ENCODE results near the gene UGT2B15. TPM values are rescaled to one million over a fixed set of nuclear protein-coding genes. Genes with fewer than 3 reads are reported as not detected.

UGT2B15 gene
- total RNA-seq, 1 donor from 2014 or later, result not detected

DNA sequence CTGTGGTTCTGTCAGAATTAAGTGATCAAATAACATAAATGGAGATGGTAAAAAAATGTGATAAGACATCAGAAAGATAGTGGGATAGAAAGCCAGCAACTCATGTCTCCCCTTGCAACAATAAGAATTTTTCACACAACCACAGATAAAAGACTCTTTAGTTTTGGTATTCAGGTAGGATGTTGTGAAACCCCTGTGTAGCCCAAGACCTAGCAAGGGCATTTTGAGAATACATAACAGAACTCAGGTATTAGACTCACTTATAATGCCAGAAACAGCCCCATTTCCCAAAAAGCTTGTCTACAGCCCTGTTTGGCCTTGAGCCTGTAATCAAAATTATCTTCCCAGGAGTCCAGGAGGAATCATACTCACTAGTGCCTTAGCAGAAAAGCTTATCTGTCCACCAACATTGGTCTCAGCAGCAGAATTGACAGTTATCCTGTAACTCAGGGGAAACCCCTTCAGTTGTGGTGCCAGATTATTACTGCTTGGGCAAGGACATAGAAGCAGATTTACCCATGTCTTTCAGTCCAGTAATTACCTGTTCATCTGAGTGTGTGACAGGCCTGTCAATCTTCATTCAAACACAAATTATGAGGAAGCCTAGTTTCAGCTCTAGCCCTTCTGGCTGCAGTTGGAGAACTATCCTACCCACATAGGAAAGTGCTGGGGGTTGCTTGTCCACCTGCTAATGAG is 53.3 kb downstream of the UGT2B15 start:
- H3K4me1 Mint-ChIP-seq (ENCODE audit: low read depth), result no peaks in the 10 kb centered on the region
- H3K36me3 Mint-ChIP-seq (ENCODE audit: low read depth), result no peaks in the 10 kb centered on the region
- no peaks in the 10 kb centered on the region for H3K9me3 Mint-ChIP-seq (ENCODE audit: low read depth)
- H3K27me3 Mint-ChIP-seq (ENCODE audit: low read depth), result no peaks in the 10 kb centered on the region
- H3K27ac Mint-ChIP-seq (ENCODE audit: unreplicated experiment), result no peak overlapping the region
- no peak for DNase-seq (ENCODE audit: low spot score)
- no peak for TF ChIP-seq CTCF (IDR thresholded peaks at IDR 0.05)
- H3K4me3 Mint-ChIP-seq (ENCODE audit: unreplicated experiment), result no peak overlapping the region

DNA sequence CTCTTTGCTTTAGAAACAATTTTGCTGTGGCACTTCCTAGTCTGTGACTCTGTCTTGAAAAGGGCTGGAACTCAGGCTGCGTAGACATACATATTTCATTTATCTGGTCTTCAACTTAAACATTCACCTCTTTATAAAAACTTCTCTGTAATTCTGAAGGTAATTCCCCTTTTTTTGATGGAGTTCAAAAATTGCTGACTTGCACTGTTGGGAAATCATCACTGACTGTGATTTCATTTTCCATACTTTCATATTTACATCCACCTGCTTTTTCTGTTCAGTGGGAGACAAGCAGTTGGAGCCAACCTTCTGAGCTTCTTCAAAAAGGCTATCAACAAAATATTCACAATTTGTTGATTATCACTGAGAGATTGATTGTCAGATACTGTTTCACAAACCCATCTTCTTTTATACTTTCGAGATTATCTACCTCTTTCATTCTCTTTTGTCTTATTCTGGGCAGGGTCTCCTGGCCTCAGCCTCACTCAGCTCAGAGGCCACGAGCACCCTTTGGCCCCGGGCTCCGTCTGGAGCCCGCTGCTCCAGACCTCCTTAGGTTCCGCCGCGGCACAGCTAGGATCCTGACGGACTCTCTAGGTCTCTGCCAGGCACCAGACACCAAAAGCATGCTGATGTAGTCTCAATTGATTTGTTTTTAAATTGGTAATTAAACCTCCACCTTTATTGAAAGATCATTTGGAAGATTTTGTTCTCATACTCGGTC is 54.6 kb downstream of the UGT2B15 start:
- Mint-ChIP-seq H3K9me3 (ENCODE audit: low read depth) (no peaks in the 10 kb centered on the region), H3K36me3 (ENCODE audit: low read depth) (no peaks in the 10 kb centered on the region)
- no peak for DNase-seq (ENCODE audit: low spot score)

GRCh38 chr4:68613752-68614151 is 56.7 kb downstream of the UGT2B15 start:
- DNase-seq (ENCODE audit: low spot score), result no peak
- Mint-ChIP-seq H3K27ac (ENCODE audit: unreplicated experiment) (no peak overlapping the region), H3K9me3 (ENCODE audit: low read depth) (no peaks in the 10 kb centered on the region), H3K36me3 (ENCODE audit: low read depth) (no peaks in the 10 kb centered on the region), H3K4me1 (ENCODE audit: low read depth) (no peaks in the 10 kb centered on the region), H3K27me3 (ENCODE audit: low read depth) (peaks cover 5% of the 10 kb centered on the region), H3K4me3 (ENCODE audit: unreplicated experiment) (no peak overlapping the region)
- no peak for TF ChIP-seq CTCF (IDR thresholded peaks at IDR 0.05)

More for the DNA sequence above, 54.6 kb downstream of the UGT2B15 start:
- no peak overlapping the region for H3K4me3 Mint-ChIP-seq (ENCODE audit: unreplicated experiment)
- no peaks in the 10 kb centered on the region for H3K4me1 Mint-ChIP-seq (ENCODE audit: low read depth)
- no peaks in the 10 kb centered on the region for H3K27me3 Mint-ChIP-seq (ENCODE audit: low read depth)
- no peak overlapping the region for H3K27ac Mint-ChIP-seq (ENCODE audit: unreplicated experiment)
- no peak for TF ChIP-seq CTCF (IDR thresholded peaks at IDR 0.05)

DNA sequence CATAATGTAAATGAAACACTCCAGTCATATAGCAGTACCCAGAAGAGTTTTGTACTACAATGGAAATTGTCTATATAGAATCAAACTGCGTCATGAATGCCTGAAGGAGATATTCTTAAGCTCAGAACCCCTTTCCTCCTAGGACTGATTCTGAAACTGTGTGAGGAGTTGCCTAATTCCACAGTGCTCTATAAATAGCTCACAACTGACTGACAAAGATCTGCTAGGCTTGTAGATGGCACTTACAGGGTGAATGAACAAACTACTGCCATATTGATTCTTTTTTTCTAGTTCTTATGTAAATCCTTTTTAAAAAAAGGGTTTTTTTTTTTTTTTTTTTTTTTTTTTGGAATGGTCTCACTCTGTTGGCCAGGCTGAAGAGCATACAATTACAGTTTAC is 64.2 kb downstream of the UGT2B15 start:
- no peaks in the 10 kb centered on the region for H3K36me3 Mint-ChIP-seq (ENCODE audit: low read depth)
- no peak for TF ChIP-seq CTCF (IDR thresholded peaks at IDR 0.05)
- H3K27ac Mint-ChIP-seq (ENCODE audit: unreplicated experiment), result no peak overlapping the region
- H3K4me3 Mint-ChIP-seq (ENCODE audit: unreplicated experiment), result no peak overlapping the region
- H3K4me1 Mint-ChIP-seq (ENCODE audit: low read depth), result no peaks in the 10 kb centered on the region
- no peak for DNase-seq (ENCODE audit: low spot score)
- no peaks in the 10 kb centered on the region for H3K9me3 Mint-ChIP-seq (ENCODE audit: low read depth)
- H3K27me3 Mint-ChIP-seq (ENCODE audit: low read depth), result peaks cover 5% of the 10 kb centered on the region

- no peaks in the 10 kb centered on the region for H3K27me3 Mint-ChIP-seq (ENCODE audit: low read depth)
- no peaks in the 10 kb centered on the region for H3K4me1 Mint-ChIP-seq (ENCODE audit: low read depth)
- DNase-seq (ENCODE audit: low spot score), result no peak
- no peaks in the 10 kb centered on the region for H3K36me3 Mint-ChIP-seq (ENCODE audit: low read depth)
- no peak overlapping the region for H3K4me3 Mint-ChIP-seq (ENCODE audit: unreplicated experiment)
- no peak for TF ChIP-seq CTCF (IDR thresholded peaks at IDR 0.05)
- H3K27ac Mint-ChIP-seq (ENCODE audit: unreplicated experiment), result no peak overlapping the region
- no peaks in the 10 kb centered on the region for H3K9me3 Mint-ChIP-seq (ENCODE audit: low read depth)
Observed at GRCh38 chr4:68599150-68599549, 71.3 kb downstream of the UGT2B15 start.
